ENCODE measurements around the gene LRRC15. TPM values are rescaled to one million over a fixed set of nuclear protein-coding genes. Genes with fewer than 3 reads are reported as not detected.

Gene LRRC15
- total RNA-seq, 2 donors from 2014 or later: 1.1 TPM; not detected in 1

- H3K27me3 ChIP-seq (replicated peaks; ENCODE audit: insufficient read depth): no peaks in the 10 kb centered on the region
- H3K27ac ChIP-seq: no peak overlapping the region
- 82% methylated on average over 11 of the region's 11 CpGs for WGBS
- no peaks in the 10 kb centered on the region for H3K4me1 ChIP-seq (replicated peaks)
- no peaks in the 10 kb centered on the region for H3K9me3 ChIP-seq
- TF ChIP-seq POLR2A (IDR thresholded peaks at IDR 0.05) (no peak), CTCF (IDR thresholded peaks at IDR 0.05) (no peak), POLR2AphosphoS5 (IDR thresholded peaks at IDR 0.05) (no peak)
- no peak overlapping the region for H3K4me3 ChIP-seq
- DNase-seq (ENCODE audit: low spot score): no peak
- no peaks in the 10 kb centered on the region for H3K36me3 ChIP-seq
- intact Hi-C loops (cut with DNase I): loop anchor here (10.0 kb wide), 1 partner anchor 693 kb away; no protein-coding TSS in a partner anchor
These were observed 11.9 kb downstream of the LRRC15 start for GRCh38 chr3:194357681-194358080.

- H3K27ac ChIP-seq: no peak overlapping the region
- TF ChIP-seq CTCF (IDR thresholded peaks at IDR 0.05): no peak
- no peak for TF ChIP-seq POLR2AphosphoS5 (IDR thresholded peaks at IDR 0.05)
- TF ChIP-seq POLR2A (IDR thresholded peaks at IDR 0.05): no peak
These were observed 14.2 kb downstream of the LRRC15 start for GRCh38 chr3:194355379-194355778.

GRCh38 chr3:194354315-194354714 lies 15.2 kb downstream of the LRRC15 start:
- intact Hi-C loops (cut with DNase I): loop anchor here (10.0 kb wide), 1 partner anchor 690 kb away; no protein-coding TSS in a partner anchor
- WGBS: 77% methylated on average over 2 of the region's 2 CpGs
- Histone ChIP-seq H3K27ac (no peak overlapping the region), H3K36me3 (no peaks in the 10 kb centered on the region), H3K27me3 (replicated peaks; ENCODE audit: insufficient read depth) (no peaks in the 10 kb centered on the region), H3K4me3 (no peak overlapping the region), H3K9me3 (no peaks in the 10 kb centered on the region), H3K4me1 (replicated peaks) (no peaks in the 10 kb centered on the region)
- TF ChIP-seq POLR2AphosphoS5 (IDR thresholded peaks at IDR 0.05) (no peak), POLR2A (IDR thresholded peaks at IDR 0.05) (no peak), CTCF (IDR thresholded peaks at IDR 0.05) (no peak)
- no peak for DNase-seq (ENCODE audit: low spot score)

More at GRCh38 chr3:194355379-194355778, 14.2 kb downstream of the LRRC15 start:
- no peak overlapping the region for H3K4me3 ChIP-seq
- 73% methylated on average over 7 of the region's 7 CpGs for WGBS
- intact Hi-C loops (cut with DNase I): loop anchor here (10.0 kb wide), 1 partner anchor 691 kb away; no protein-coding TSS in a partner anchor
- no peaks in the 10 kb centered on the region for H3K4me1 ChIP-seq (replicated peaks)
- H3K27me3 ChIP-seq (replicated peaks; ENCODE audit: insufficient read depth): no peaks in the 10 kb centered on the region
- H3K9me3 ChIP-seq: no peaks in the 10 kb centered on the region
- DNase-seq (ENCODE audit: low spot score): no peak
- H3K36me3 ChIP-seq: no peaks in the 10 kb centered on the region

GRCh38 chr3:194352667-194353246 lies 16.8 kb downstream of the LRRC15 start:
- Histone ChIP-seq H3K36me3 (no peaks in the 10 kb centered on the region), H3K4me3 (no peak overlapping the region), H3K4me1 (replicated peaks) (no peaks in the 10 kb centered on the region), H3K27ac (no peak overlapping the region), H3K27me3 (replicated peaks; ENCODE audit: insufficient read depth) (no peaks in the 10 kb centered on the region), H3K9me3 (no peaks in the 10 kb centered on the region)
- WGBS: 56% methylated on average over 10 of the region's 10 CpGs
- no peak for DNase-seq (ENCODE audit: low spot score)
- no peak for TF ChIP-seq POLR2AphosphoS5 (IDR thresholded peaks at IDR 0.05)
- no peak for TF ChIP-seq CTCF (IDR thresholded peaks at IDR 0.05)
- no peak for TF ChIP-seq POLR2A (IDR thresholded peaks at IDR 0.05)
- intact Hi-C loops (cut with DNase I): loop anchor here (10.0 kb wide), 1 partner anchor 688 kb away; no protein-coding TSS in a partner anchor
